AG04449 (cell line): ENCODE measurements around the gene PPARA.

Experiments used
- CTCF ChIA-PET: fragments of 350-600 bp; formaldehyde crosslinking; extraction: SDS; loops from one replicate; lab custom pipeline; 2021; ENCODE audit warnings: antibody characterized with exemption; lab: Yijun Ruan, JAX
- POLR2A ChIA-PET: fragments of 400-600, 350-600 bp; formaldehyde crosslinking; extraction: SDS; loops from one replicate; lab custom pipeline; 2020; ENCODE audit warnings: antibody characterized with exemption, inconsistent platforms; lab: Yijun Ruan, JAX
- DNase-seq: peaks from one replicate; pipeline ENCODE4 v3.0.0-alpha.2; 2010; ENCODE audit warnings: low read depth, low spot score
- H3K4me3 ChIP-seq: 2 replicates; pipeline ENCODE4 v1.5.1; 2011; ENCODE audit warnings: low read depth, mild to moderate bottlenecking, control low read depth, low read length
- CTCF ChIP-seq: IDR thresholded peaks from one replicate; pipeline ENCODE4 v1.5.1; 2011; ENCODE audit warnings: mild to moderate bottlenecking, moderate library complexity, low read length, control low read depth, inconsistent platforms; ENCODE audit not compliant: insufficient read depth; ENCODE audit errors: missing control alignments

PPARA gene

GRCh38 chr22:46150034-46150654 lies at the start of gene PPARA:
PPARA (plus strand) TSS chr22:46150526; CDS start chr22:46198384, 47,858 bp downstream.
- H3K4me3 ChIP-seq = peak within 1 kb of the TSS; percentile 81
- POLR2A ChIA-PET = no interaction called here
- CTCF ChIA-PET = interaction anchor here (1.0 to 2.8 kb wide), 3 partner anchors 28 to 155 kb away, joined by 3 to 6 read pairs (median 3); no protein-coding TSS in a partner anchor
- no peak for TF ChIP-seq CTCF
- DNase-seq = no peak

GRCh38 chr22:46102159-46102558 lies 48.2 kb upstream of the PPARA start:
- TF ChIP-seq CTCF = no peak
- ChIA-PET CTCF (interaction anchor here (0.9 to 1.2 kb wide), 2 partner anchors 89 to 96 kb away, joined by 3 read pairs; no protein-coding TSS in a partner anchor), POLR2A (no interaction called here)
- no peak for DNase-seq
- no peak overlapping the region for H3K4me3 ChIP-seq

GRCh38 chr22:46102752-46103151 lies 47.6 kb upstream of the PPARA start:
- no peak for TF ChIP-seq CTCF
- CTCF ChIA-PET = interaction anchor here (0.9 to 1.2 kb wide), 2 partner anchors 90 to 96 kb away, joined by 3 read pairs; no protein-coding TSS in a partner anchor
- no peak for DNase-seq
- POLR2A ChIA-PET = no interaction called here
- no peak overlapping the region for H3K4me3 ChIP-seq

- DNase-seq = no peak
- no peak for TF ChIP-seq CTCF
- ChIA-PET CTCF (interaction anchor here (1.2 kb wide), 1 partner anchor 97 kb away, joined by 3 read pairs; no protein-coding TSS in a partner anchor), POLR2A (no interaction called here)
- no peak overlapping the region for H3K4me3 ChIP-seq
These were observed 47.1 kb upstream of the PPARA start for GRCh38 chr22:46103181-46103580.

GRCh38 chr22:46103664-46104063 lies 46.7 kb upstream of the PPARA start:
- TF ChIP-seq CTCF = no peak
- DNase-seq = no peak
- no peak overlapping the region for H3K4me3 ChIP-seq
- POLR2A ChIA-PET = no interaction called here
- CTCF ChIA-PET = no interaction called here

- no peak overlapping the region for H3K4me3 ChIP-seq
- no peak for TF ChIP-seq CTCF
- POLR2A ChIA-PET = no interaction called here
- no peak for DNase-seq
- CTCF ChIA-PET = no interaction called here
These were observed 46.0 kb upstream of the PPARA start for GRCh38 chr22:46104170-46104880.
